BLaER1 treated with 17β-estradiol and CSF1 and Interleukin-3, amounts not matched to agents 10 nM and 100 nM (cell line): Measurements from ENCODE around the gene RPS26.

ENCODE experiments used
- H3K27ac ChIP-seq, 11 experiments: shearing (Covaris generic); formaldehyde crosslinking; 2 replicates each; pipeline ENCODE4 v1.8.1; 2022
- H3K27me3 ChIP-seq, 11 experiments: shearing (Covaris generic); formaldehyde crosslinking; 2 replicates each; pipeline ENCODE4 v1.8.1; 2022
- H3K36me3 ChIP-seq, 11 experiments: shearing (Covaris generic); formaldehyde crosslinking; 2 replicates each; pipeline ENCODE4 v1.8.1; 2022
- H3K4me1 ChIP-seq, 10 experiments: shearing (Covaris generic); formaldehyde crosslinking; 2 replicates each; pipeline ENCODE4 v1.8.1; 2022
- H3K4me2 ChIP-seq, 11 experiments: shearing (Covaris generic); formaldehyde crosslinking; 2 replicates each; pipeline ENCODE4 v1.8.1; 2022
- H3K4me3 ChIP-seq, 10 experiments: shearing (Covaris generic); formaldehyde crosslinking; 2 replicates each; pipeline ENCODE4 v1.8.1; 2022
- H3K9ac ChIP-seq, 11 experiments: shearing (Covaris generic); formaldehyde crosslinking; 2 replicates each; pipeline ENCODE4 v1.8.1; 2022
- H3K9me3 ChIP-seq, 11 experiments: shearing (Covaris generic); formaldehyde crosslinking; replicated peaks in 1 of 11; 2 replicates each; pipeline ENCODE4 v1.8.1; 2022
- H4K20me1 ChIP-seq, 11 experiments: shearing (Covaris generic); formaldehyde crosslinking; 2 replicates each; pipeline ENCODE4 v1.8.1; 2022
- Cebpa-rat ChIP-seq, 11 experiments: shearing (Covaris generic); IDR thresholded peaks; 2 replicates each; pipeline ENCODE4 v1.8.1; 2022

Gene RPS26

DNA sequence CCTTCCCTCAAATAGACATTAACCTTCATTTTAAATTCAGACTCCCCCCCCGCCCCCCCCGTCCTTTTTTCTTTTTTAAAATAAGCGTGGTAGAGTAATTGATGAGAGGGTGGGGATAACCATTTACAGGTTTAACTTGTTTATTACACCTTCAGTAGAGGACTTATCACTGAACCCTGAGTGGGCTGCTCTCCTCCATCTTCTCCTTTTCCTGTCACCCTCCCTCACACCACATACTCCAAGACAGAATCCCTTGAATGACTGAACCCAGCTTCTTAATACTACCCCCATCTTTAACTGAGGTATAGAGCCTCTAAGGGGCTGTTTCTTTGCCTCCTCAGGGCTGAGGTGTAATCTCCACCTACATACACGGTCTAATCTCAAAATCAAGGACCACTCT lies 24.5 kb upstream of the RPS26 start:
- Histone ChIP-seq H3K4me3 (no peak overlapping the region), H3K9ac (no peak overlapping the region), H3K4me1 (peaks cover 21 to 26% (median 24%) of the 10 kb centered on the region in 10 experiments), H3K27me3 (no peaks in the 10 kb centered on the region), H3K27ac (no peak overlapping the region), H3K36me3 (peaks cover 0 to 16% (median 0%) of the 10 kb centered on the region in 11 experiments; a peak in 4 of 22 replicates), H3K9me3 (no peaks in the 10 kb centered on the region), H3K4me2 (no peak overlapping the region), H4K20me1 (no peaks in the 10 kb centered on the region)
- TF ChIP-seq Cebpa-rat (IDR thresholded peaks at IDR 0.05), result no peak

DNA sequence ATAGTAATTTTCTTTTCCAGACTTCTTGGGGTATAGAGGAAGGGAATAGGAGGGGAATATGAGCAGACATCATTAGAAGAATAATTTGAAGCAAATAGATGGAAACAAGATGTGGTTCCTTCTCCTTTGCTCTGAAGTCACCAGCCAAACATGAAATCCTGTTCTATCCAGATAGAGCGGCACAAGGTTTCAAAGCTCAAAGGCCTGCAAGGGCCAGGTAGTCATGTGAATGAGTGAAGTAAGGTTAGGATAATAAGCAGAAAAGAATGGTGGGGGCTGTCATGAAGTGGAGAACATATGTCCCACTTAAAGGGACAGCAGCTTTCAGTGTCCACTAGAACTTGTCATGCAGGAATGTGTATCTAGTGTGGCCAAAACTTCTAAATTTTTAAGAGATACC lies 23.4 kb upstream of the RPS26 start:
- Histone ChIP-seq H3K36me3 (peaks cover 0 to 16% (median 0%) of the 10 kb centered on the region in 11 experiments; a peak in 4 of 22 replicates), H3K4me1 (peaks cover 29 to 38% (median 35%) of the 10 kb centered on the region in 10 experiments), H3K4me3 (no peak overlapping the region), H3K9ac (no peak overlapping the region), H3K9me3 (no peaks in the 10 kb centered on the region), H3K4me2 (no peak overlapping the region), H4K20me1 (no peaks in the 10 kb centered on the region), H3K27ac (no peak overlapping the region), H3K27me3 (no peaks in the 10 kb centered on the region)
- no peak for TF ChIP-seq Cebpa-rat (IDR thresholded peaks at IDR 0.05)

GRCh38 chr12:56020423-56021184 lies 21.1 kb upstream of the RPS26 start, which contains the start of gene IKZF4:
Gene IKZF4 (plus strand): TSS chr12:56021043. CDS start chr12:56021494, 451 bp downstream.
- Histone ChIP-seq H3K4me1 (peaks cover 29 to 40% (median 37%) of the 10 kb centered on the region in 10 experiments), H3K9me3 (no peaks in the 10 kb centered on the region), H3K9ac (peak within 1 kb of the TSS; percentile 64 to 82 (median 79); a peak in 21 of 22 replicates), H3K27me3 (no peaks in the 10 kb centered on the region), H3K4me3 (peak within 1 kb of the TSS; percentile 33 to 72 (median 60); a peak in 19 of 20 replicates), H3K36me3 (peaks cover 12 to 28% (median 15%) of the 10 kb centered on the region in 11 experiments; a peak in 20 of 22 replicates), H3K27ac (peak within 1 kb of the TSS; percentile 45 to 83 (median 77); a peak in 21 of 22 replicates), H3K4me2 (peak within 1 kb of the TSS; percentile 77 to 95 (median 91)), H4K20me1 (no peaks in the 10 kb centered on the region)
- no peak for TF ChIP-seq Cebpa-rat (IDR thresholded peaks at IDR 0.05)

DNA sequence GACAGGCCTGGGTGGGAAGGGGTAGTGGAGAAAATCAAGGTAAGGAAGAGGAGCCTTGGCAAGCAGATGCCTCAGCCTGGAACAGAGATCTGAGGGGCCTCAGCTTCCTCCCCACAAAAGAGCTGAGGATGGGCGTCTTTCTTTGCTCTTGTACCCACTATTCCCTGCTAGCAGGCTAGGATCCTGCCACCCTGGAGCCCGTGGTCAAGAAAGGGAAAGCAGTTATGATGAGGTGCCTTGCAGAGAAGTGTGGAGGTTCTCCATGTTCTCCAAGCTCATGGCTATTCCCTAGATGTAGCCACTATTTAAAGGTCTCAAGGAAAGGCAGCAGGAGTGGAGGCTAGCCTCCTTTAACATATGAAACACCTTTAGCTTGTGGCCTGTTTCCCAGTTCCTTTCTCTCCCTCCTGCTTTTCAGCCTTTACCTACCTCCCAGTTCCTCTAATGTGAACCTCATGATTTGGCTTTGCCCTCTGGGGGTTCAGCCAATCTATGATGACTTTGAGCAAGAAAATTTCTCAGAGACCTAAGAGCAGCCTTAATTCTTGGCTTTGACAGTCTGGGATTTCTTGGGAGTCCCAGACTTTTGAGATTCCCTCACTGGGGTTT lies 19.7 kb upstream of the RPS26 start:
- Histone ChIP-seq H3K27ac (peak overlapping the region in 9 of 11 experiments; percentile 70 to 83 (median 78); a peak in 18 of 22 replicates), H3K27me3 (no peaks in the 10 kb centered on the region), H3K4me2 (peak overlapping the region; percentile 77 to 95 (median 91)), H3K4me1 (peaks cover 29 to 40% (median 37%) of the 10 kb centered on the region in 10 experiments), H3K9me3 (no peaks in the 10 kb centered on the region), H3K36me3 (peaks cover 19 to 42% (median 27%) of the 10 kb centered on the region in 11 experiments), H3K9ac (peak overlapping the region; percentile 59 to 82 (median 79); a peak in 20 of 22 replicates), H3K4me3 (peak overlapping the region; percentile 33 to 72 (median 60); a peak in 19 of 20 replicates), H4K20me1 (no peaks in the 10 kb centered on the region)
- TF ChIP-seq Cebpa-rat (IDR thresholded peaks at IDR 0.05), result no peak

DNA sequence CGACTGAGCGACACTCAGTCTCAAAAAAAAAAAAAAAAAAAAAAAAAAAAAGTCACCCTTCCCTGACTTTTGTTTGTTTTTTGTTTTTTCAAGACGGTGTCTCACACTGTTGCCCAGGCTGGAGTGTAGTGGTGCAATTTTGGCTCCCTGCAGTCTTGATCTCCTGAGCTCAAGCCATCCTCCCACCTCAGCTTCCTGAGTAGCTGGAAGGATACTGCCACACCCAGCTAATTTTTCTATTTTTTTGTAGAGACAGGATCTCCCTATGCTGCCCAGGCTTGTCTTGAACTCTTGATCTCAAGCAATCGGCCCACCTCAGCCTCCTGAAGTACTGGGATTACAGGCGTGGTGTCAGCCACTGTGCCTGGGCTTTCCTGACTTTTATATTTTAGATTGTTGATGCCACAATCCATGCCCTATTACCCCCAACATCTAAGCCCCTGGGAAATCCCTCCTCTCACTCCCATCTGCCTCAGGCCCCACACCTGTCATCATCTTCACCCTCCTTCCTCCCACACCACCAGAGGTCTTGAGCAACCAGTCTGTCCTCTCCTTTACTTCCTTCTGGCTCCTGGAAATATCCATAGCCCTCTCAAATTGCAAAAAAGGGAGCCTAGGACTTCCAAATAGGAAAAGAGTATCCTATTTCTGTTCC lies 13.1 kb upstream of the RPS26 start:
- no peaks in the 10 kb centered on the region for H3K9me3 ChIP-seq
- no peaks in the 10 kb centered on the region for H3K27me3 ChIP-seq
- peaks cover 0 to 9% (median 3%) of the 10 kb centered on the region in 10 experiments; a peak in 9 of 20 replicates for H3K4me1 ChIP-seq
- peak overlapping the region in 3 of 11 experiments; percentile 4 to 29 (median 28); a peak in 4 of 22 replicates for H3K4me2 ChIP-seq
- H3K27ac ChIP-seq, result 0 out of 22 replicates have a peak overlapping the region, but pooled peaks of 1 of the 11 experiments have one; percentile 28
- H3K4me3 ChIP-seq, result no peak overlapping the region
- peaks cover 42 to 89% (median 69%) of the 10 kb centered on the region in 11 experiments for H3K36me3 ChIP-seq
- no peaks in the 10 kb centered on the region for H4K20me1 ChIP-seq
- no peak for TF ChIP-seq Cebpa-rat (IDR thresholded peaks at IDR 0.05)
- peak overlapping the region in 9 of 11 experiments; percentile 4 to 39 (median 13); a peak in 11 of 22 replicates for H3K9ac ChIP-seq

- Histone ChIP-seq H3K27ac (peak overlapping the region in 2 of 11 experiments; percentile 7 to 28; a peak in 1 of 22 replicates), H3K4me3 (no peak overlapping the region), H3K4me1 (peaks cover 0 to 9% (median 3%) of the 10 kb centered on the region in 10 experiments; a peak in 7 of 20 replicates), H3K9ac (peak overlapping the region in 7 of 11 experiments; percentile 4 to 39 (median 15); a peak in 7 of 22 replicates), H3K4me2 (peak overlapping the region in 3 of 11 experiments; percentile 4 to 29 (median 28); a peak in 2 of 22 replicates), H4K20me1 (no peaks in the 10 kb centered on the region), H3K27me3 (no peaks in the 10 kb centered on the region), H3K9me3 (no peaks in the 10 kb centered on the region), H3K36me3 (peaks cover 44 to 94% (median 74%) of the 10 kb centered on the region in 11 experiments)
- no peak for TF ChIP-seq Cebpa-rat (IDR thresholded peaks at IDR 0.05)
Observed at GRCh38 chr12:56029166-56029519, 12.6 kb upstream of the RPS26 start.

- TF ChIP-seq Cebpa-rat (IDR thresholded peaks at IDR 0.05), result no peak
- H3K4me1 ChIP-seq, result peaks cover 0 to 9% (median 3%) of the 10 kb centered on the region in 10 experiments; a peak in 7 of 20 replicates
- no peak overlapping the region for H3K27ac ChIP-seq
- no peak overlapping the region for H3K4me2 ChIP-seq
- no peak overlapping the region for H3K4me3 ChIP-seq
- no peaks in the 10 kb centered on the region for H4K20me1 ChIP-seq
- H3K36me3 ChIP-seq, result peaks cover 51 to 97% (median 76%) of the 10 kb centered on the region in 11 experiments
- H3K27me3 ChIP-seq, result no peaks in the 10 kb centered on the region
- H3K9me3 ChIP-seq, result no peaks in the 10 kb centered on the region
- peak overlapping the region in 2 of 11 experiments; percentile 4 to 17; a peak in 1 of 22 replicates for H3K9ac ChIP-seq
Observed at GRCh38 chr12:56029666-56030293, 11.9 kb upstream of the RPS26 start.

GRCh38 chr12:56031987-56032386 lies 9.7 kb upstream of the RPS26 start:
- Histone ChIP-seq H3K27me3 (no peaks in the 10 kb centered on the region), H3K9ac (no peak overlapping the region; a peak in 1 of 22 replicates), H3K36me3 (peaks cover 53 to 97% (median 76%) of the 10 kb centered on the region in 11 experiments), H3K4me3 (no peak overlapping the region), H3K4me1 (peaks cover 0 to 9% (median 3%) of the 10 kb centered on the region in 10 experiments; a peak in 7 of 20 replicates), H3K4me2 (no peak overlapping the region), H4K20me1 (no peaks in the 10 kb centered on the region), H3K9me3 (no peaks in the 10 kb centered on the region), H3K27ac (no peak overlapping the region)
- TF ChIP-seq Cebpa-rat (IDR thresholded peaks at IDR 0.05), result no peak
